Mucosa of stomach (tissue), 1 donor: ENCODE results near the gene RRN3.
"Not testable (repeated sequence)": the region's sequence is repeated elsewhere in the genome, so short reads cannot be mapped to it uniquely, and the experiment has no call there.

Experiments
- H3K27me3 ChIP-seq: one replicate; pipeline ENCODE4 v1.7.0; 2013; ENCODE audit warnings: mild to moderate bottlenecking, low read length; ENCODE audit not compliant: control insufficient read depth, insufficient read depth
- H3K36me3 ChIP-seq: one replicate; pipeline ENCODE4 v1.7.0; 2013; ENCODE audit warnings: low read length; ENCODE audit not compliant: control insufficient read depth, insufficient read depth
- H3K4me1 ChIP-seq: one replicate; pipeline ENCODE4 v1.7.0; 2013; ENCODE audit warnings: mild to moderate bottlenecking, low read length; ENCODE audit not compliant: control insufficient read depth, insufficient read depth
- H3K4me3 ChIP-seq: one replicate; pipeline ENCODE4 v1.7.0; 2013; ENCODE audit warnings: low read length
- H3K9ac ChIP-seq: one replicate; pipeline ENCODE4 v1.7.0; 2013; ENCODE audit warnings: mild to moderate bottlenecking, low read length, moderate library complexity
- H3K9me3 ChIP-seq: one replicate; pipeline ENCODE4 v1.7.0; 2013; ENCODE audit warnings: mild to moderate bottlenecking, low read length, moderate library complexity; ENCODE audit not compliant: control insufficient read depth
- donor health status: Pancreatic carcinoma.

RRN3 gene, protein sequence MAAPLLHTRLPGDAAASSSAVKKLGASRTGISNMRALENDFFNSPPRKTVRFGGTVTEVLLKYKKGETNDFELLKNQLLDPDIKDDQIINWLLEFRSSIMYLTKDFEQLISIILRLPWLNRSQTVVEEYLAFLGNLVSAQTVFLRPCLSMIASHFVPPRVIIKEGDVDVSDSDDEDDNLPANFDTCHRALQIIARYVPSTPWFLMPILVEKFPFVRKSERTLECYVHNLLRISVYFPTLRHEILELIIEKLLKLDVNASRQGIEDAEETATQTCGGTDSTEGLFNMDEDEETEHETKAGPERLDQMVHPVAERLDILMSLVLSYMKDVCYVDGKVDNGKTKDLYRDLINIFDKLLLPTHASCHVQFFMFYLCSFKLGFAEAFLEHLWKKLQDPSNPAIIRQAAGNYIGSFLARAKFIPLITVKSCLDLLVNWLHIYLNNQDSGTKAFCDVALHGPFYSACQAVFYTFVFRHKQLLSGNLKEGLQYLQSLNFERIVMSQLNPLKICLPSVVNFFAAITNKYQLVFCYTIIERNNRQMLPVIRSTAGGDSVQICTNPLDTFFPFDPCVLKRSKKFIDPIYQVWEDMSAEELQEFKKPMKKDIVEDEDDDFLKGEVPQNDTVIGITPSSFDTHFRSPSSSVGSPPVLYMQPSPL

GRCh38 chr16:15093955-15094827 is at the start of gene RRN3:
RRN3 (minus strand) TSS chr16:15094272; CDS start chr16:15094233, 39 bp downstream.
- not testable (repeated sequence) for H3K36me3 ChIP-seq, H3K9me3 ChIP-seq, H3K4me1 ChIP-seq, H3K27me3 ChIP-seq
- Histone ChIP-seq H3K9ac (peak within 1 kb of the TSS; percentile 83), H3K4me3 (peak within 1 kb of the TSS; percentile 72)

- H3K9me3 ChIP-seq, H3K36me3 ChIP-seq, H3K4me1 ChIP-seq, H3K4me3 ChIP-seq, H3K9ac ChIP-seq, H3K27me3 ChIP-seq: not testable (repeated sequence)
Observed at GRCh38 chr16:15143601-15144091, 49.6 kb upstream of the RRN3 start.

- not testable (repeated sequence) for H3K9me3 ChIP-seq, H3K9ac ChIP-seq, H3K27me3 ChIP-seq, H3K4me1 ChIP-seq, H3K4me3 ChIP-seq, H3K36me3 ChIP-seq
Observed at GRCh38 chr16:15142891-15143600, 49.0 kb upstream of the RRN3 start.

DNA sequence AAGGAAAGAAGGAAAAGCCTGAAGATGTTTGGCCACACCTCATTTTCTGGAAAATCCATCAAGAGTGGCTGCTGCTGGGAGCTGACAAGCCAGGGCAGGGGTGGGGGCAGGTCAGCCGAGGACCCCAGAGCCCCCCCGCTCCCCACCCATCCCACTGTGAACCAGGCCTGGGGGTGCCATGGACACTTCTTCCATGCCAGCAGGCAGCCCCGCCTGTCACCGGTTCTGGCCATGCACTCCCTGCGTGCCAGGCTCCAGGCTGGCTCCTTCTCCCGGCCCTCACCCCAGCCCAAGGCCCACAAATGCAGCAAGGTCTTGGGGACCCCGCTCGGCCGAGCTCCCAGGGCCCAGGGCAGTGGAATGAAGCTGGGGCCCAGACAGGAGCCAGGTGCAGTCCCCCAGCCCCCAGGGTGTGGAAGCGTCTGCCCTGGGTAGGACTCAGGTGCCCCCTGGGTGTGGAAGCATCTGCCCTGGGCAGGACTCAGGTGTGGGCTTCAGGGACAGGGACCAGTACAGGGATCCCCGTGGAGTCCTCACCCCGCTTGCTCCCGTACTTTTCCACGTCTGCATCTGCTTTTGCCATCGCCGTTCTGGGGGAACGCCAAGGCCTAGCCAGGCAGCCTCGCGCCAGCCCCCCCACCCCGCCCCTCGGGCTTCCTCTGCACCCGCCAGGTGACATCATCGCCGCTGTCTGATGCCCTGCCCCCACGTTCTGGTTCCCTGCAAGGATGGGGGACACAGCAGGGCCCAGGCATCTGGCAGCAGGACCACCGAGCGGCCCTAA is 48.2 kb upstream of the RRN3 start:
- H3K9me3 ChIP-seq, H3K4me1 ChIP-seq, H3K4me3 ChIP-seq, H3K36me3 ChIP-seq, H3K9ac ChIP-seq, H3K27me3 ChIP-seq: not testable (repeated sequence)

DNA sequence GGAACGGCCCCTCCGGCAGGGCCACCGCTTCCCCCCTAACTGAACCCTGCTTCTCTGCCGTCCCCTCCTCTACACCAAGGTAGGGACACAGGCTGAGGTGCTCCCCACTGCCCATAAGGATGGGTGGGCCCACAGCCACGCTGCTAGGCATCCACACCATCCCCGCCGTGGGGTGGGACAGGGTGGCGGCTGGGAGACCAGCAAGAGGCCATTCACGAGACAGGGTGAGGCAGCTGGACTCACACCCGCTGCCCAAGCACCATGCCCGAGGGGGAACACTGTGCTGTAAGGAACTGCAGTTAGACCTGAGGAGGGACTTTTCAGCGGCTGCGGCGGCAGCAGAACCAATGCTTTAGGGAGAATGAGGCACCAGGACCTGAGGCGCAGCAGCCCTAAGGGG is 47.5 kb upstream of the RRN3 start:
- Histone ChIP-seq H3K9me3 (no peaks in the 10 kb centered on the region), H3K4me1 (no peaks in the 10 kb centered on the region), H3K36me3 (no peaks in the 10 kb centered on the region), H3K9ac (no peak overlapping the region), H3K4me3 (no peak overlapping the region), H3K27me3 (no peaks in the 10 kb centered on the region)

DNA sequence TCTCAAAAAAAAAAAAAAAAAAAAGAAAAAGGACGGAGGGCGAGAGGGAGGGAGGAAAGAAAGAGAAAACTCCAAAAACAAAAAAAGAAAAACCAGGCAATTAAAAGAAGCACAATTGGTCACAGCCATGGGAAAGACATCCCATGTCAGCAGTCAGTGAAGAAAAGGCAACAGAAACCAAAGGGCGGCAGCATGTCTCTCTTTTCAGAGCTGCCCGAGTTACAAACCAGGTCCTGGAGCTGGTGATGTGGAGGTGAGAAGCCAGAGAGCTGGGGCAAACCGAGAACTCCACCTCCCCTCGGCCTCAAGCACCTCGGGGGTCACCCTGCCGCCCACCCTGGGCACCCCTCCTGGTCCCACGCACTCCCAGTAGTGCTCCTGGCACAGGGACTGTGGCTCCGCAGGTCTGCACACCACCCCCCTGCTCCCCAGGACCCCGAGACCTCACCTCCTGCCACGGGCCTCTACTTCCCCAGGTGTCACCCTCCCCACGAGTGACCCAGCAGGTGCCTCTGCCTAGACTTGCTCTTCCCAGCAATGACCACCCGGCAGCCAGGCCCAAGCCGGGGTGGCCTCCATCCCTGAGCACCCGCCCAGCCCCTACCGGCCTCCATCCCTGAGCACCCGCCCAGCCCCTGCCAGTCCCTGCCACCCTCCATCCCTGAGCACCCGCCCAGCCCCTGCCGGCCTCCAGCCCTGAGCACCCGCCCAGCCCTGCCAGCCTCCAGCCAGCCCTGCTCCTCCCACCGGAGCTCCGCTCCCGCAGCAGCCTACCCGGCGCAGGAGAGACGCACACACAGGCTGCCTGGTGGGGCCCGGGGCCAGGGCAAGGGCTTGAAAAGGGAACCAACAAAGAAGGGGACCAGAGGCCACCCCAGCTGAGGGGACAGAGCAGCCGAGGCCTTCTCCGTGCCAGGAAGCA is 46.6 kb upstream of the RRN3 start:
- H3K36me3 ChIP-seq, H3K4me3 ChIP-seq, H3K9ac ChIP-seq, H3K27me3 ChIP-seq, H3K9me3 ChIP-seq, H3K4me1 ChIP-seq: not testable (repeated sequence)

DNA sequence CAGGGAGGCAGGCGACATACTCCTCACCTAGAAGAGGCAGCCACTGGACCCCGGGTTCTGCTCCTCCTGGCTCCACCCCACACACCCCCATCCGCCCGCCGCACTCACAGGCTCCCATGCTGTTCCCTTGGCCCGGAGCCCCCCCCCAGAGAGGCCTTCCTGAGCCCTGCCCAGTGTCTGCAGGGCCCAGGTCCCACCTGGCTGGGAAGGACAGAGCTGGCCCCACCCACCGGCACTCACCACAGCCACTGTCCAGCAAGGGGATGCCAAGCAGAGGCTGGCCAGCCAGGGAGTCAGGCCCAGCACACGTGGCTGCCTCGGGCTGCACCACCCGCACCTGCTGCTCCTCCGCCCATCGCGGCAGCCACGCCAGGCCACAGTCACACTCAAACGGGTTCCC is 43.4 kb upstream of the RRN3 start:
- not testable (repeated sequence) for H3K27me3 ChIP-seq, H3K4me3 ChIP-seq, H3K4me1 ChIP-seq, H3K9ac ChIP-seq, H3K9me3 ChIP-seq, H3K36me3 ChIP-seq

DNA sequence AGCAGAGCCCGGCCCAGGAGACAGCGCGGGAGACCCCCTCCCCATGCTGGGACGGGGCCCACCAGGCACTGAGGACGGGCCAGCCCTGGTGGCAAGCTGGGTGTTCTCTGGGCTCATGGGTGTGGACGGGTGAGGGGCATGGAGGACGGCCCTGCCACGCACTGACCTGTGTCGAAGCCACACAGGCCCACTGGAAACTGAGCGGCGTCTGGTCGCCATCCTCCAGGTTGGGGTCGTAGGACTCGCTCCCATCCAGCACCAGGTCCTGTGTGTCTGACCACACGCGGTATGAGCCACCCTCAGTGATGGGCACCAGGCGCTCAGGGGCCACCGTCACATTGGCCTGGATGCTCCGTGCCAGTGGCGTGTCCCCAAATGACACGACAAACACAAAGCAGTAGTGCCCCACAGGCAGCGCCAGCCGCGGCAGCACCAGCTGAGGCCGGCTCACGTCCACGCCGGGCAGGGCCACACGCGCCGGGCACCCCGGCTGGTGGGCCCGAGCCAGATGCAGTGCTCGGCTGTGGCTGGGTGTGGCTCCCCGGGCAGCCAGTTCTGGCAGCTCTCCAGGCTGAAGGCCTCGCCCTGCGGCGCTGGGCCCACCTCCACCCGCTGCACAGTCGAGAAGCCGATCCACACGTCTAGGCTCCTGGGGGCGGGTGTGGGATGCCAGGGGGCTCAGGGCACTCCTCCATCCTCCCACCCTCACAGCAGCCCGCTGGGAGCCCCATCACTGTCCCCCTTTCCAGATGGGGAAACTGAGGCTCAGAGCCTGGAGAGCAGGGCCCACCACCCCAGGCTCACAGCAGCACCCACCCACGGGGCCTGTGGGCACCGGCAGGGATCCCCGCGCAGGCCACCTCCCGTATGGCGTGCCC is 41.6 kb upstream of the RRN3 start:
- not testable (repeated sequence) for H3K4me3 ChIP-seq, H3K36me3 ChIP-seq, H3K4me1 ChIP-seq, H3K9me3 ChIP-seq, H3K9ac ChIP-seq, H3K27me3 ChIP-seq

DNA sequence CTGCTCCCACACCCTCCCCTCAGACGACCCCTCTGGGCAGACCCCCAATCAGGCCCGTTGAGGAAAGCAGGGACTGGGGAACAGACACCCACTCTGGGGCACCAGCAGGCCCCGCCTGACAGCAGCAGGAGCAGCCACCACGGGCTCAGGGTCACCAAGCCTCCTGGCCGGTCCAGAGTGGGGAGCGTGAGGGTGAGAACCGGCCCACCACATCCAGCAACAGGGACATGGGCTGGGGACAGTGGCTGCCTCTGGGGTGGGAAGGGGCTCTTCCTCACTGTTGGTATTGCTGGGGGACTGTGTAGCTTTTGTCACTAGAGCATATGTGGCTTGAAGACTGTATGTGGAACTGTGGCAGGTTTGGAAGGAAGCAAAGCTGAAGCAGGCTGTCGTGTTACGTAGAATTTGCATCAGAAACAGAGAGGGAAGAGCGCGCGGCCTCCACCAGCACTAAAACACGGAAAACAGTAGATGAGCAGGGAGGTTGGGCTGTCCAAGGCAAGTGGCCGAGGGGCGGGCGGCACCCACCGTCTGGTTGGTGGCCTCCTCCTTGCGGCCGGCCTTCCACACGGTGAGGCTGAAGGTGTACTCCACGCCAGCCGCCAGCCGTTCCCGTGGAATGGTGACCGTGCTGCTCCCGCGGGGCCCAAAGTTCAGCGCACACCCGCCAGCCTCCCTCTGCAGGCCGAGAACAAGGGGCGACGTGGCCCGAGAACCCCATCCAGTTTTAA is 40.8 kb upstream of the RRN3 start:
- H3K9me3 ChIP-seq, H3K27me3 ChIP-seq, H3K36me3 ChIP-seq, H3K4me1 ChIP-seq, H3K9ac ChIP-seq, H3K4me3 ChIP-seq: not testable (repeated sequence)
